Central memory CD8-positive, alpha-beta T cell (primary cell): ENCODE results near the gene TTC17.

ENCODE experiments used
- ATAC-seq: fragments of 150-1000 bp; cut with Tn5 transposase; replicated peaks from 2 replicates; pipeline ENCODE4 v1.10.0; 2022; ENCODE audit warnings: mild to moderate bottlenecking, moderate FRiP score, moderate number of reproducible peaks; ENCODE audit not compliant: poor library complexity, severe bottlenecking; ENCODE audit errors: extremely low read depth
- DNase-seq, 2 donors: peaks; one replicate each; pipeline ENCODE4 v3.0.0; 2021; ENCODE audit warnings: low spot score in 2 of 2
- H3K27ac Mint-ChIP-seq: one replicate; pipeline ENCODE4 v1.8.0; 2022; ENCODE audit warnings: low read depth, mild to moderate bottlenecking, moderate library complexity, mixed read lengths
- H3K27me3 Mint-ChIP-seq: one replicate; pipeline ENCODE4 v1.8.0; 2022; ENCODE audit warnings: mixed read lengths
- H3K36me3 Mint-ChIP-seq: one replicate; pipeline ENCODE4 v1.8.0; 2022; ENCODE audit warnings: mild to moderate bottlenecking, moderate library complexity, mixed read lengths; ENCODE audit not compliant: insufficient read depth
- H3K4me1 Mint-ChIP-seq: one replicate; pipeline ENCODE4 v1.8.0; 2022; ENCODE audit warnings: mixed read lengths
- H3K4me3 Mint-ChIP-seq: one replicate; pipeline ENCODE4 v1.8.0; 2022; ENCODE audit warnings: mild to moderate bottlenecking, moderate library complexity, mixed read lengths
- H3K9me3 Mint-ChIP-seq: one replicate; pipeline ENCODE4 v1.8.0; 2022; ENCODE audit warnings: mixed read lengths

TTC17 gene

GRCh38 chr11:43497144-43497543 is 138.4 kb downstream of the TTC17 start:
- H3K4me3 Mint-ChIP-seq: no peak overlapping the region
- no peaks in the 10 kb centered on the region for H3K9me3 Mint-ChIP-seq
- no peak overlapping the region for H3K27ac Mint-ChIP-seq
- peaks cover 12% of the 10 kb centered on the region for H3K36me3 Mint-ChIP-seq
- DNase-seq (no peak), ATAC-seq (no peak)
- H3K4me1 Mint-ChIP-seq: no peaks in the 10 kb centered on the region
- H3K27me3 Mint-ChIP-seq: peaks cover 18% of the 10 kb centered on the region

GRCh38 chr11:43498561-43498960 is 139.8 kb downstream of the TTC17 start:
- H3K27ac Mint-ChIP-seq: no peak overlapping the region
- no peak overlapping the region for H3K4me3 Mint-ChIP-seq
- peaks cover 2% of the 10 kb centered on the region for H3K36me3 Mint-ChIP-seq
- H3K4me1 Mint-ChIP-seq: no peaks in the 10 kb centered on the region
- no peak for DNase-seq
- H3K27me3 Mint-ChIP-seq: peaks cover 30% of the 10 kb centered on the region
- ATAC-seq: no peak
- H3K9me3 Mint-ChIP-seq: no peaks in the 10 kb centered on the region

- Mint-ChIP-seq H3K27me3 (peaks cover 30% of the 10 kb centered on the region), H3K9me3 (no peaks in the 10 kb centered on the region), H3K4me3 (no peak overlapping the region), H3K36me3 (no peaks in the 10 kb centered on the region), H3K4me1 (no peaks in the 10 kb centered on the region), H3K27ac (no peak overlapping the region)
- no peak for DNase-seq
- no peak for ATAC-seq
Measured at GRCh38 chr11:43503417-43503816, 144.7 kb downstream of the TTC17 start.

GRCh38 chr11:43504316-43504950 is 145.7 kb downstream of the TTC17 start:
- H3K27me3 Mint-ChIP-seq: peaks cover 30% of the 10 kb centered on the region
- no peaks in the 10 kb centered on the region for H3K36me3 Mint-ChIP-seq
- ATAC-seq (no peak), DNase-seq (no peak)
- H3K4me1 Mint-ChIP-seq: no peaks in the 10 kb centered on the region
- H3K4me3 Mint-ChIP-seq: no peak overlapping the region
- H3K27ac Mint-ChIP-seq: no peak overlapping the region
- no peaks in the 10 kb centered on the region for H3K9me3 Mint-ChIP-seq

GRCh38 chr11:43505171-43505570 is 146.5 kb downstream of the TTC17 start:
- no peak overlapping the region for H3K27ac Mint-ChIP-seq
- peaks cover 30% of the 10 kb centered on the region for H3K27me3 Mint-ChIP-seq
- no peak for ATAC-seq
- H3K9me3 Mint-ChIP-seq: no peaks in the 10 kb centered on the region
- H3K4me1 Mint-ChIP-seq: no peaks in the 10 kb centered on the region
- no peak for DNase-seq
- no peak overlapping the region for H3K4me3 Mint-ChIP-seq
- no peaks in the 10 kb centered on the region for H3K36me3 Mint-ChIP-seq

- no peak for ATAC-seq
Measured at GRCh38 chr11:43507171-43507570, 148.5 kb downstream of the TTC17 start.

GRCh38 chr11:43508511-43508918 is 149.8 kb downstream of the TTC17 start:
- Mint-ChIP-seq H3K9me3 (no peaks in the 10 kb centered on the region), H3K36me3 (no peaks in the 10 kb centered on the region), H3K4me1 (no peaks in the 10 kb centered on the region), H3K4me3 (no peak overlapping the region), H3K27me3 (no peaks in the 10 kb centered on the region), H3K27ac (no peak overlapping the region)
- DNase-seq (no peak), ATAC-seq (no peak)

More at GRCh38 chr11:43507171-43507570, 148.5 kb downstream of the TTC17 start:
- no peaks in the 10 kb centered on the region for H3K9me3 Mint-ChIP-seq
- H3K27me3 Mint-ChIP-seq: peaks cover 12% of the 10 kb centered on the region
- H3K4me3 Mint-ChIP-seq: no peak overlapping the region
- H3K36me3 Mint-ChIP-seq: no peaks in the 10 kb centered on the region
- no peak overlapping the region for H3K27ac Mint-ChIP-seq
- DNase-seq: no peak
- no peaks in the 10 kb centered on the region for H3K4me1 Mint-ChIP-seq

GRCh38 chr11:43511959-43512358 is 153.2 kb downstream of the TTC17 start:
- H3K36me3 Mint-ChIP-seq: no peaks in the 10 kb centered on the region
- H3K27me3 Mint-ChIP-seq: peaks cover 10% of the 10 kb centered on the region
- no peak overlapping the region for H3K4me3 Mint-ChIP-seq

GRCh38 chr11:43515090-43515489 is 156.4 kb downstream of the TTC17 start:
- no peak for DNase-seq
- H3K4me1 Mint-ChIP-seq: no peaks in the 10 kb centered on the region
- H3K27me3 Mint-ChIP-seq: peaks cover 11% of the 10 kb centered on the region
- H3K36me3 Mint-ChIP-seq: no peaks in the 10 kb centered on the region
- no peak overlapping the region for H3K4me3 Mint-ChIP-seq
- H3K9me3 Mint-ChIP-seq: no peaks in the 10 kb centered on the region
- ATAC-seq: no peak
- H3K27ac Mint-ChIP-seq: no peak overlapping the region

More at GRCh38 chr11:43511959-43512358, 153.2 kb downstream of the TTC17 start:
- no peaks in the 10 kb centered on the region for H3K9me3 Mint-ChIP-seq
- H3K27ac Mint-ChIP-seq: no peak overlapping the region
- ATAC-seq (no peak), DNase-seq (no peak)
- H3K4me1 Mint-ChIP-seq: no peaks in the 10 kb centered on the region

- Mint-ChIP-seq H3K36me3 (no peaks in the 10 kb centered on the region), H3K9me3 (peaks cover 7% of the 10 kb centered on the region), H3K4me3 (no peak overlapping the region), H3K27ac (no peak overlapping the region), H3K27me3 (peaks cover 22% of the 10 kb centered on the region), H3K4me1 (no peaks in the 10 kb centered on the region)
- ATAC-seq (no peak), DNase-seq (no peak)
Measured at GRCh38 chr11:43516316-43516850, 157.7 kb downstream of the TTC17 start.

GRCh38 chr11:43517518-43517917 is 158.8 kb downstream of the TTC17 start:
- no peak for ATAC-seq
- Mint-ChIP-seq H3K4me3 (no peak overlapping the region), H3K4me1 (no peaks in the 10 kb centered on the region)

GRCh38 chr11:43518408-43519160 is 159.9 kb downstream of the TTC17 start:
- H3K4me1 Mint-ChIP-seq: no peaks in the 10 kb centered on the region
- H3K27ac Mint-ChIP-seq: no peak overlapping the region
- H3K27me3 Mint-ChIP-seq: peaks cover 22% of the 10 kb centered on the region
- DNase-seq (no peak), ATAC-seq (no peak)
- H3K9me3 Mint-ChIP-seq: peaks cover 7% of the 10 kb centered on the region
- H3K36me3 Mint-ChIP-seq: no peaks in the 10 kb centered on the region
- no peak overlapping the region for H3K4me3 Mint-ChIP-seq

More at GRCh38 chr11:43517518-43517917, 158.8 kb downstream of the TTC17 start:
- no peak for DNase-seq
- H3K27me3 Mint-ChIP-seq: peaks cover 22% of the 10 kb centered on the region
- peaks cover 7% of the 10 kb centered on the region for H3K9me3 Mint-ChIP-seq
- H3K27ac Mint-ChIP-seq: no peak overlapping the region
- no peaks in the 10 kb centered on the region for H3K36me3 Mint-ChIP-seq

GRCh38 chr11:43521471-43521870 is 162.8 kb downstream of the TTC17 start:
- Mint-ChIP-seq H3K36me3 (no peaks in the 10 kb centered on the region), H3K27ac (no peak overlapping the region), H3K4me3 (no peak overlapping the region), H3K4me1 (no peaks in the 10 kb centered on the region), H3K27me3 (peaks cover 12% of the 10 kb centered on the region), H3K9me3 (peaks cover 7% of the 10 kb centered on the region)
- no peak for DNase-seq
- no peak for ATAC-seq
